Measurements from ENCODE around the gene TXNDC8. TPM values are rescaled to one million over a fixed set of nuclear protein-coding genes. Genes with fewer than 3 reads are reported as not detected.

The TXNDC8 gene
- total and polyA plus RNA-seq, 2 of the 13 experiments (the other 11 are each of a cell fraction or from before 2014, with no cell fraction given), result not detected

DNA sequence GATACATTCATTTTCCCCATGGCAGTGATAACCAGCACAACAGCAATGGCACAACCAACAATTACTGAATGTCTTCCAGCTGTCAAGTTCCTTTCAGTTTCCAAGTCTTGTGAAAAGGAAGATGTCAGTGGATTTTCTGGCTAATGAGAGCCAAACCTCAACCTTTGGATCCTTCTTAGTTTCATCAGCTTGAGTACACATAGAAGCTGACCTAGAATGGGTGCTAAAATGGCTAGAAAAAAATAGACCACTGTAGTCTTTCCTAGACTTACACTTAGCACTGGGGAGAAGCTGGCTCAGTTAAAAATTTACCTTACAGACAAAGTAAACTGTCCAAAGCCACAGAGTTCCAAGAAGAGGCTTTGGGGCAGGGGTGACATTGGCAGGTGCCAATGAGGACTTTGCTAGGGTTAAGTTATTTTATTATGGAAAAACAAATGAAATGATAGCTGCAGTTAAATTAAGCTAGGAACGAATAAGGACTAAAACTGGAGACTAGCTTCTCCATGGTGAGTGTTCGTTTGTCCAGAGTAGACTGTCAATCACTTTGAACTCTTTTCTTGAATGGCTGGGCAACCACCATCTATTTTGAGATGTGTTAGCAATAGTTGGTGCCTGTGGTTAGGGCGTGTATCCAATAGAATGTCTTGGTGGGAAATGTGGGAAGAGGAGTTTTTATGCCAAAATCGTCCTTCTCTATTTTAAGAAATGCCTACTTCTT lies 55.5 kb downstream of the TXNDC8 start:
- H3K9me3 ChIP-seq (ENCODE audit: low read length), result no peaks in the 10 kb centered on the region
- ChIA-PET POLR2A (interaction anchor here (1.3 to 3.4 kb wide), 3 partner anchors 16 to 61 kb away, joined by 3 to 28 read pairs (median 3); partner anchors contain the start of gene TXN), CTCF (ENCODE audit: low intra/inter-chr PET ratio, low total read pairs) (no interaction called here)
- H3K4me1 ChIP-seq (ENCODE audit: insufficient read depth, low read length), result peaks cover 54% of the 10 kb centered on the region
- peak; percentile 61 for FAIRE-seq
- H3K36me3 ChIP-seq (replicated peaks in 1 of 2; ENCODE audit: control insufficient read depth in 1 of 2, insufficient read depth in 2 of 2, low read length in 2 of 2), result no peaks in the 10 kb centered on the region
- H3K79me2 ChIP-seq (ENCODE audit: insufficient read depth, low read length), result no peaks in the 10 kb centered on the region
- in situ Hi-C loops (cut with HindIII; ENCODE audit: extremely low pct_ligation_motif_present, low pct_unique_long_range_greater_than_20kb), result no loop called here
- H3K27ac ChIP-seq (ENCODE audit: extremely low read length, insufficient read depth, low read length), result peak overlapping the region; percentile 41
- H4K20me1 ChIP-seq (ENCODE audit: insufficient read depth, low read length), result no peaks in the 10 kb centered on the region
- peak; percentile 28 for DNase-seq (ENCODE audit: low spot score)
- 1% methylated on average over 4 of the region's 4 CpGs for WGBS (ENCODE audit: low lambda C conversion rate)
- intact Hi-C loops (cut with micrococcal nuclease; ENCODE audit: unreplicated experiment), result no loop called here
- no peaks in the 10 kb centered on the region for H3K27me3 ChIP-seq (ENCODE audit: control insufficient read depth in 1 of 2, insufficient read depth in 2 of 2, low read length in 2 of 2)
- no TSS peak for BruUV-seq (replicated peaks)
- peak; percentile 87 for ATAC-seq
- H3K9ac ChIP-seq (ENCODE audit: insufficient read depth, low read depth, low read length), result no peak overlapping the region
- H2AFZ ChIP-seq (ENCODE audit: low read length), result no peak overlapping the region
- H3K4me3 ChIP-seq (replicated peaks in 1 of 3; ENCODE audit: insufficient read depth in 1 of 3, low read depth in 2 of 3, low read length in 3 of 3), result peak overlapping the region in 2 of 3 experiments; percentile 25 to 27; a peak in 3 of 6 replicates
- H3K4me2 ChIP-seq (ENCODE audit: low read depth, low read length), result peak overlapping the region; percentile 65
- TF ChIP-seq ZNF362 (CRISPR knock-in tag; IDR thresholded peaks at IDR 0.05; ENCODE audit: borderline replicate concordance), result peak; percentile 58; the same call in 1 of the 2 replicates
- TF ChIP-seq ZNF431 (CRISPR knock-in tag; IDR thresholded peaks at IDR 0.05; ENCODE audit: borderline replicate concordance, low read depth), result no peak
- no peak for TF ChIP-seq ZNF576 (CRISPR knock-in tag; IDR thresholded peaks at IDR 0.05)
- no peak for TF ChIP-seq SOX13 (IDR thresholded peaks at IDR 0.05)
- TF ChIP-seq SOX13 (CRISPR knock-in tag; conservative IDR thresholded peaks at IDR 0.05 in 1 of 2, IDR thresholded peaks at IDR 0.05 in 1 of 2), result peak in 1 of 2 experiments; percentile 28; a peak in 1 of 4 replicates
- no peak for TF ChIP-seq ZNF460 (CRISPR knock-in tag; IDR thresholded peaks at IDR 0.05; ENCODE audit: borderline replicate concordance)
- no peak for TF ChIP-seq ZNF749 (CRISPR knock-in tag; IDR thresholded peaks at IDR 0.05; ENCODE audit: borderline replicate concordance)
- no peak for TF ChIP-seq DR1 (CRISPR knock-in tag; IDR thresholded peaks at IDR 0.05)
- TF ChIP-seq, protein P1, sequence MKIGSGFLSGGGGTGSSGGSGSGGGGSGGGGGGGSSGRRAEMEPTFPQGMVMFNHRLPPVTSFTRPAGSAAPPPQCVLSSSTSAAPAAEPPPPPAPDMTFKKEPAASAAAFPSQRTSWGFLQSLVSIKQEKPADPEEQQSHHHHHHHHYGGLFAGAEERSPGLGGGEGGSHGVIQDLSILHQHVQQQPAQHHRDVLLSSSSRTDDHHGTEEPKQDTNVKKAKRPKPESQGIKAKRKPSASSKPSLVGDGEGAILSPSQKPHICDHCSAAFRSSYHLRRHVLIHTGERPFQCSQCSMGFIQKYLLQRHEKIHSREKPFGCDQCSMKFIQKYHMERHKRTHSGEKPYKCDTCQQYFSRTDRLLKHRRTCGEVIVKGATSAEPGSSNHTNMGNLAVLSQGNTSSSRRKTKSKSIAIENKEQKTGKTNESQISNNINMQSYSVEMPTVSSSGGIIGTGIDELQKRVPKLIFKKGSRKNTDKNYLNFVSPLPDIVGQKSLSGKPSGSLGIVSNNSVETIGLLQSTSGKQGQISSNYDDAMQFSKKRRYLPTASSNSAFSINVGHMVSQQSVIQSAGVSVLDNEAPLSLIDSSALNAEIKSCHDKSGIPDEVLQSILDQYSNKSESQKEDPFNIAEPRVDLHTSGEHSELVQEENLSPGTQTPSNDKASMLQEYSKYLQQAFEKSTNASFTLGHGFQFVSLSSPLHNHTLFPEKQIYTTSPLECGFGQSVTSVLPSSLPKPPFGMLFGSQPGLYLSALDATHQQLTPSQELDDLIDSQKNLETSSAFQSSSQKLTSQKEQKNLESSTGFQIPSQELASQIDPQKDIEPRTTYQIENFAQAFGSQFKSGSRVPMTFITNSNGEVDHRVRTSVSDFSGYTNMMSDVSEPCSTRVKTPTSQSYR (CRISPR knock-in tag; IDR thresholded peaks at IDR 0.05; ENCODE audit: borderline replicate concordance), result no peak
- TF ChIP-seq ISL2 (CRISPR knock-in tag; IDR thresholded peaks at IDR 0.05), result peak; percentile 47; the same call in 1 of the 2 replicates
- no peak for TF ChIP-seq ARNTL (CRISPR knock-in tag; IDR thresholded peaks at IDR 0.05)
- TF ChIP-seq ZNF20 (CRISPR knock-in tag; IDR thresholded peaks at IDR 0.05), result no peak
- peak; percentile 74 for TF ChIP-seq ZNF644 (CRISPR knock-in tag; IDR thresholded peaks at IDR 0.05; ENCODE audit: low read depth)
- TF ChIP-seq MED1 (CRISPR knock-in tag; IDR thresholded peaks at IDR 0.05), result peak; percentile 10; the same call in 1 of the 2 replicates

Measured in HepG2 (cell line).